Measurements from ENCODE around the gene LUC7L.
"Not testable (repeated sequence)": the region's sequence is repeated elsewhere in the genome, so short reads cannot be mapped to it uniquely, and the experiment has no call there.

GRCh38 chr16:204046-204445 lies 25.2 kb downstream of the LUC7L start:
- TF ChIP-seq CTCF (IDR thresholded peaks at IDR 0.05); EZH2phosphoT487 (IDR thresholded peaks at IDR 0.05; ENCODE audit: borderline replicate concordance, low read depth); YY1 (IDR thresholded peaks at IDR 0.05; ENCODE audit: low read depth); USF2 (IDR thresholded peaks at IDR 0.05; ENCODE audit: borderline replicate concordance, low read depth, low read length); TAF1 (IDR thresholded peaks at IDR 0.05; ENCODE audit: borderline replicate concordance, low read depth, low read length): not testable (repeated sequence)
